Memory B cell (primary cell): ENCODE measurements around the gene FHIT.

Experiments used
- ATAC-seq: fragments of 150-1000 bp; cut with Tn5 transposase; 2 replicates; pipeline ENCODE4 v1.10.0; 2021; ENCODE audit warnings: low read depth, mild to moderate bottlenecking, moderate library complexity
- DNase-seq, 2 donors: peaks; one replicate each; pipeline ENCODE4 v3.0.0; 2022; ENCODE audit warnings: low spot score in 2 of 2
- H3K27ac Mint-ChIP-seq: one replicate; pipeline ENCODE4 v1.8.0; 2022; ENCODE audit warnings: mild to moderate bottlenecking, moderate library complexity, mixed read lengths
- H3K27me3 Mint-ChIP-seq: one replicate; pipeline ENCODE4 v1.8.0; 2022; ENCODE audit warnings: mixed read lengths
- H3K36me3 Mint-ChIP-seq: one replicate; pipeline ENCODE4 v1.8.0; 2022; ENCODE audit warnings: mild to moderate bottlenecking, mixed read lengths
- H3K4me1 Mint-ChIP-seq: one replicate; pipeline ENCODE4 v1.8.0; 2022; ENCODE audit warnings: mixed read lengths
- H3K4me3 Mint-ChIP-seq: one replicate; pipeline ENCODE4 v1.8.0; 2022; ENCODE audit warnings: mild to moderate bottlenecking, moderate library complexity, mixed read lengths
- H3K9me3 Mint-ChIP-seq: one replicate; pipeline ENCODE4 v1.8.0; 2022; ENCODE audit warnings: mixed read lengths

Gene FHIT

DNA sequence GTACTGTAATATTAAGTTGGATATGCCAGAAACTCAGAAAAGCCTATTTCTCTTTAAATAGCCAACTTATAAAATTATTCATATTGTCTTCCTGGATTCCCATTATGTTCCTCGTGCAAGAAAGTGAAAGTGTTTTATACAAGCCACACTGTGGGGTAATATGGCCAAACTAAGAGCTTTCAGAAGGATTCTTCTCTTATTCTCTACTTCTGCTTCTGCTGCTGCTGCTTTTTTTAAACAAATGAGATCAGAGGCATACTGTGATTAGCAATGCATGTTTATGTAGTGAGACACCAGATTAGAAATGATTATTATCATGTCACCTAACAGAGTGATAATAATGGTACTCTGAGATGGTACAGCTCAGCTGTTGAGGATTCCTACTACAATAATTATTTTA lies 1174.9 kb downstream of the FHIT start:
- Mint-ChIP-seq H3K9me3 (no peaks in the 10 kb centered on the region), H3K27me3 (peaks cover 3% of the 10 kb centered on the region), H3K4me1 (peaks cover 8% of the 10 kb centered on the region), H3K27ac (no peak overlapping the region), H3K4me3 (no peak overlapping the region), H3K36me3 (no peaks in the 10 kb centered on the region)
- DNase-seq, result no peak
- ATAC-seq, result no peak

DNA sequence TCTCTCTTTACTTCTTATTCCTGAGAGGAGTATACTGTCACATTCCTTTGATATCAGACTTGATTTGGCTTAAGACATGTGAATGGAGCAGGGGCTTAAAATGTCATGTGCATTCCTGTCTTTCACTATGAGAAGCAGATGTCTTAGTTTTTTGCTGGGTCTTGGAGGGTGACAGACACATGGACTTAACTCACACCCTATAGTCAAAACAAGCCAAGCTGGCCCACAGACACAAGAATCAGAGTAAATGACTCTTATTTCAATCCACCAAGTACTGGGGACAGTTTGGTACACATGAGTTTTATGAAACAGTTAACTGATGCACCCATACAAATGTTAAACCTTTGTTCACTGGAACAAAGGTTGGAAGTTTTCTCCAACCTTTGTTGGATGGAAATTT lies 1177.3 kb downstream of the FHIT start:
- Mint-ChIP-seq H3K4me3 (no peak overlapping the region), H3K4me1 (no peaks in the 10 kb centered on the region)

DNA sequence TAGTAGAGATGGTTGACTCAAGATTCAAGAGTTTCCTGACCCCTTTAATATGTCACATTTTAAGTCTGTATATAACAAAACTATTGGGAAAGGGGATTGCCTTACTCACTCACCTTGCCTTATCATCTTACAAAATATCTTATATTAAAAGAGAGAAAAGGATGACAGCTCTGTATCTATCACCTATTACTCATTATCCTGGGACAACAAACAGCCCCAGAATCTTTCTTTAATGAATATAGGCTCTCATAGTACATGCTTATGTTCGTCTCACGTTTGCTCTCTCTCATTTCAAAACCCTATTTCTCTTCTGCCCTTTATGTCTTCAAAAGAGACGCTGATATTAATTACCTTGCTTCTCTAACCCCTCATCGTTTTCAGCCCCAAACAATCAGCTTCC lies 1178.0 kb downstream of the FHIT start:
- Mint-ChIP-seq H3K27ac (no peak overlapping the region), H3K9me3 (no peaks in the 10 kb centered on the region), H3K4me3 (no peak overlapping the region)

More for the DNA sequence above, 1177.3 kb downstream of the FHIT start:
- Mint-ChIP-seq H3K36me3 (no peaks in the 10 kb centered on the region), H3K27ac (no peak overlapping the region), H3K27me3 (peaks cover 3% of the 10 kb centered on the region), H3K9me3 (no peaks in the 10 kb centered on the region)
- no peak for DNase-seq
- ATAC-seq, result no peak

DNA sequence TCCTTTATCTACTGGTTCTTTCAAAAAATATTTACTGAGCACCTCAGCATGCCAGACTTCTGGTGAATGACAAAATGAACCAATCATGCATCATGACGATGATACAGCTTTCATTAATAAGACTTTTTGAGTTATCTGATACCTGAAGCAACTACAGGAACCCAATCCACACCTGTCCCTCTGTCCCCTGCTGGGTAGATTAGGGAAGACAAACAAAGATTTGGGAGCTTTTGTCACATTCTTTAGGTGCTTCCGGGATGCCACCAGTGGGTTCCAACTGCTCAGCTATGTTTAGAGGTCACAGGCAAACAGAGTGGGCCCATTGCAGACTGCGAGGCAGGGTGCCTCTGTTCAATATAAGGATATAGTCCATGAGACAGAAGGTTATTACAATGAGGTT lies 1180.9 kb downstream of the FHIT start:
- no peak overlapping the region for H3K27ac Mint-ChIP-seq
- H3K27me3 Mint-ChIP-seq, result peaks cover 3% of the 10 kb centered on the region
- DNase-seq, result no peak
- no peaks in the 10 kb centered on the region for H3K4me1 Mint-ChIP-seq
- no peaks in the 10 kb centered on the region for H3K9me3 Mint-ChIP-seq
- H3K4me3 Mint-ChIP-seq, result no peak overlapping the region
- ATAC-seq, result no peak
- no peaks in the 10 kb centered on the region for H3K36me3 Mint-ChIP-seq

More for the DNA sequence above, 1178.0 kb downstream of the FHIT start:
- no peak for DNase-seq
- H3K27me3 Mint-ChIP-seq, result peaks cover 3% of the 10 kb centered on the region
- no peak for ATAC-seq
- H3K4me1 Mint-ChIP-seq, result no peaks in the 10 kb centered on the region
- no peaks in the 10 kb centered on the region for H3K36me3 Mint-ChIP-seq

DNA sequence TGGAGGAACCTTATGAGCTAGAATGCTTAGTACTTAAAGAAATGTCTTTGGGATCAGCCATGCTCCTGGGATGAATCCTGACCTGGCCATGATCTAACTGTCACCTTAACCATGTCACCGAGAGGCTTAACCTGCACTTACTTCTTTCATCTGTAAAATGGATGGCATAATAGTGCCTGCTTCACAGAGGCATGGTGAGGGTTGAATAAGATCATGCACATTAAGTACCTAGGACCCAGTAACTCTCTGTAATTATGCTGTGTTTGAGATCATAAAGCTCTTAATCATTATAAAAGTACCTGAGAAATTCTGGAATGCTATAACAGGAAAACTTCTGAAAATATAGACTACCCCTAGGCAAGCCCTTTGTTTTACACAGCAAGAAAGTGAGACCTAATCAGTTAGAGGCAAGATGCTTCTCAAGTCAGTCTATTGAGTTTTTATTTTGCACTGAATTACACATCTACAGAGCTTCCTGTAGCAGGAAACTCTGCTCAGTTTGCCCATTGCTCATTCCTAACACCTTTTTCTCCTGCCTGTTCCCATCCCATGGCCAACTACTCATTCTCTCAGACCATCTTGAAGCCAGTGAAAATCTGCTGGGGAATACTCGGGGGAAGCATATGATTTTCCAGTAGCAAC lies 1185.9 kb downstream of the FHIT start:
- no peak overlapping the region for H3K27ac Mint-ChIP-seq
- H3K27me3 Mint-ChIP-seq, result peaks cover 2% of the 10 kb centered on the region

DNA sequence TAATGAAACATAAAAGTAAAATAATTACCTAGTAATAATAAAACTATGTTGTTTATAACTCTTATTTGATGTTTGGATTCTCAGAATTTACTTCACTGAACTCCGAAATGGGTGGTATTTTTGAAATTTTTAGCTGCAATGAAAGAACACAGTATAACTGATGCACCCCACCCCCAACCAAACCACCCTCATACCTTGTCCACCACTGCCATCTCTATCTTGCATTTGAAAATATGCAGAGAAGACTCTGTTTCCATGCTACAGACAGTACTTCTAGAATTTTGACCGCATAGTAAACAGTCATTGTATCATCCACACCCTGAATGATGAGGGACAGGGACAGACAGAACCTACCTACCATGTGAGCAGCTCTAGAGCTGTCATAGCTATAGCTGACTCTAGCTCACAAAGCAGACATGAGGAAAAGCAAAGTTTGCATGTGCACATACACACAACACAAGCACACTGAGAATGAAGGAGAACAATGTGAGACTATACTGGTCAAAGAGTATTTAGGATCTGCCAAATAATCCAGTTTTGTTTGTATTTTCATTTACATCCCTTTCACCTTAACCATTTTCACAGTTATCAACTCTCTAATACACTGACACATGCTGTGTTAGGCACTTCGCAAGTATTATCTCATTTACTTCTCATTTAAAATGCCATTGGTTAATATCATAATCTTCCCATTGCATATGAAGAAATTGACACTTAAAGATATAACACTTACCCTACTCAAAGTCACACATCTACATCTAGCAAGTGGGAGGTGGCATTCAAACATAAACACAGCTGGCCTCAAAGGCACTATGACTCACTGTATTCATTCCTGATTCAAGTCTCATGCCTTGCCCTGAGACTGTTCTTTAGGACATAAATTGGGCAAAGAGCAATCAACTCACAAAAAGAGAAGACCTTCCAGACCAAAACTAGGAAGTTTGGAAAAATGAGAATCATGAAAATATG lies 1186.8 kb downstream of the FHIT start:
- DNase-seq (no peak), ATAC-seq (no peak)
- Mint-ChIP-seq H3K27me3 (peaks cover 2% of the 10 kb centered on the region), H3K4me1 (no peaks in the 10 kb centered on the region), H3K27ac (no peak overlapping the region), H3K9me3 (no peaks in the 10 kb centered on the region), H3K36me3 (no peaks in the 10 kb centered on the region), H3K4me3 (no peak overlapping the region)

More for the DNA sequence above, 1185.9 kb downstream of the FHIT start:
- Mint-ChIP-seq H3K4me3 (no peak overlapping the region), H3K4me1 (no peaks in the 10 kb centered on the region), H3K9me3 (no peaks in the 10 kb centered on the region), H3K36me3 (no peaks in the 10 kb centered on the region)
- no peak for ATAC-seq
- DNase-seq, result no peak

DNA sequence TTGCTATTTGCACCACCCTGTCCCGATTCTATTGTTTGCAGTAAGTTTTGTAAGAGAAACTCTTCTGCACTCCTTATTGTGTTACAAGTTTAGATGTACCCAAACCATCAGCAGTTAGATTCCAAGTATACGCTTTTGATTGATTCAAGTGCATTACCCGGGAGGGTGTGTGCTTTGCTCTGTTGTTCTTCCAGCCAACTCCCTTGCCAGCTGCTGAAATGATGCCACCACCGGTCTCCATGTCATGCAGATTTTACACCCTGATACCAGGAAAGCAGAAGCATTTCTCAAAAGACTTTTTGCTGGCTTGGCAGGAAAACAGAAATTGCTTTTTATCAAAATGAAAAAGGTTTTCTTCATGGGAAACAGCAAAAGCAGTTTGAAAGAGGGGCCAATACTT lies 1194.8 kb downstream of the FHIT start:
- H3K27ac Mint-ChIP-seq, result no peak overlapping the region
- peaks cover 2% of the 10 kb centered on the region for H3K36me3 Mint-ChIP-seq
- no peaks in the 10 kb centered on the region for H3K4me1 Mint-ChIP-seq
- no peak overlapping the region for H3K4me3 Mint-ChIP-seq
- H3K27me3 Mint-ChIP-seq, result peaks cover 4% of the 10 kb centered on the region
- no peak for DNase-seq
- no peak for ATAC-seq
- peaks cover 3% of the 10 kb centered on the region for H3K9me3 Mint-ChIP-seq

DNA sequence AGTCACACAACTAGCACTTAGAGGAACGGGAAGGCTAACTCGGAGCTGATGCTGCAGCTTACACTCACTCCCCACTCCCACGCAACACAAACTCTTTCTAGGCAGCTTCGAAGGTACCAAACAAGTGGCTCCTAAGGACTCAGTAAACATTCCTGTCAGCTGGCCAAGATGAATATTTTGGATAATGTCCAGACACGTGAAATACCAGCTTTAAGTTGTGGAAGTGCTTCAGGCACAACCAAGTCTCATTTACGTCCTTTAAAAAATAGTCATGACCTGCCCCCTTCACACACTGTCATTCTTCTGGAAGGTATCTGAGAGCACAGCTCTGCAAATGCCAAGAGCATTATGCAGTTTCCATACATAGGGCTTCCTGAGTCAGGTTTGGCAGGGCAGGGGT lies 1195.5 kb downstream of the FHIT start:
- Mint-ChIP-seq H3K36me3 (peaks cover 2% of the 10 kb centered on the region), H3K4me1 (no peaks in the 10 kb centered on the region), H3K4me3 (no peak overlapping the region), H3K27ac (no peak overlapping the region), H3K9me3 (peaks cover 3% of the 10 kb centered on the region), H3K27me3 (peaks cover 4% of the 10 kb centered on the region)
- DNase-seq, result no peak
- ATAC-seq, result no peak

DNA sequence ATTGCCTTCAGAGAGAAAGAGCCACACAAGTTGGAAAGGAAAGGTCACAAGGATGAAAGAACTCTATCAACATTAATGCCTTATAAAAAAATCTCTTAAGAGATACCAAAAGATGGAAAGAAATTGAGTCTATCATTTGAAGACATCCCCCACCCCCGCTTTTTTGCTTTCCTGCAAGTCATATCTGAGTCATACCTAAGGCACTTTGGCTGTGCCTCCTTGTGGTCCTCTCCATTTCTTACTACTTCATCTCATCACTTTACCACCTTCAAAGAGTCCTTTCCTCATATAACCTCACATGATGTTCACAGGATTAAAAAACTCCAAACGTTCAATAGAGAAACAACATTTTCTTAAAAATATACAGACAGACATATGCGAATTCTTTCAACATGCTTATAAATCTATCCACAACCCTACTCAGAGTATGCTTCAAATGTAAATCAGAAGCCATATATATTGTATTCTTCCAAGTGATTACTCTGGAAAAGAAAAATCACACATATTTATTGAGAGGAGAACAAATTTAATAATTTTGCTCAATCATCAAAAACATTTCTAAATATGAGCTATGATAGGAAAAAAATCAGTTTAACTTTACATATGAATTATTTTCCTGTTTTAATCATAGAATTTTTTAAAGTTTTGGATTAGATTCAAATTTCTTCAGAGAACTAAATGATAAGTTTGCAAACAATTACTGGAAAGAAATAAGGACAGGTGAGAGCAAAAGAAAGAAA lies 1197.6 kb downstream of the FHIT start:
- no peaks in the 10 kb centered on the region for H3K4me1 Mint-ChIP-seq
- H3K4me3 Mint-ChIP-seq, result no peak overlapping the region
- ATAC-seq (no peak), DNase-seq (no peak)
- H3K27ac Mint-ChIP-seq, result no peak overlapping the region
- peaks cover 3% of the 10 kb centered on the region for H3K9me3 Mint-ChIP-seq
- H3K36me3 Mint-ChIP-seq, result peaks cover 2% of the 10 kb centered on the region
- peaks cover 4% of the 10 kb centered on the region for H3K27me3 Mint-ChIP-seq

DNA sequence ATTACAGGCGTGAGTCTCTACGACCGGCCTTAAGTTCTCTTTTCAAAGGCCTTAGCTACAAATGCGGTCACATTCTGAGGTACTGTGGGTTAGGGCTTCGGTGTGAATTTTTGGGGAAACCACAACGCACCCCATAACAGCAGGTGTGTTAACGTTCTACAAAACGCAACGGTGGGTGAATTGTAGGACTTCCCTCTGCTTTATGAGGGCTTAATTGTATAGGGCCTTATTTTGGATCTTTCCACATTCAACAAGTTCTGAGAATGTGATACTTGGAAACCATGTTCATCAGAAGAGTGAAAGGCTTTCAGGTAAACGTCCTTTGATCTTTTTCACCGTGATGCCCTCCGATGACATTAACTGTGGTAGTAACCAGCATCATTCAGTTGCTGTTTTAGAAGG lies 1202.8 kb downstream of the FHIT start:
- ATAC-seq (no peak), DNase-seq (no peak)
- Mint-ChIP-seq H3K27ac (no peak overlapping the region), H3K4me1 (no peaks in the 10 kb centered on the region), H3K36me3 (peaks cover 2% of the 10 kb centered on the region), H3K9me3 (peaks cover 4% of the 10 kb centered on the region), H3K4me3 (no peak overlapping the region), H3K27me3 (no peaks in the 10 kb centered on the region)

DNA sequence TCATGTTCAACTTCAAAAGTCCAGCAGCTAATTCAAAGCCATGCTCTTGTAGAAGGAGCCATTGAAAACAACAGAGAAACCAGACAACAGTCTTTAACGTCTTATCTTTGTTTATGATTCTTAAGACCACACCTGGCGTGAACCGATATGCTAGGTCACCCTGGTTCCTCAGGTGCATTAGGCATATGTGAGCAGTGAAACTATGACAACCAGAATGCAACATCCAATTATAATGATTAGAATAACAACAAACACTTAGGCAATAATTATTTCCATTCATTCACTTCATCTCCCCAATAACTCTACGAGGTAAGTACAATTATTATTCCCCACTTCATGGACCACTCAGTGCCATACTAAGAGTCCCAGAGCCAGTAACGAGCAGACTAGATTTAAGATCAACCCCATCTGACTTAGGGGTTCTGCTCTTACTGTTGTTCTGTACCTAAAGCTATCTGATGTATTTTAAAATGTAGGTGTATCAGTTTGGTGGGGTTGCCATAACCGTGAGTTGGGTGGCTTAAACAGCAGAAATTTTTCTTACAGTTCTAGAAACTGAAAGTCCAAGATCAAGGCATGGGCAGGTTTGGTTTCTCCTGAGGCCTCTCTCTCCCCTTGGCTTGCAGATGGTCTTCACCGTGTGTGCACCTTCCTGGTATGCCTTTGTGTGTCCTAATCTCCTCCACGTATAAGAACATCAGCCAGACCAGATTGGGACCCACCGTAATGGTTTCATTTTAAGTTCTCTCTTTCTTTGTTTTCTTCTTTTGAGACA lies 1203.6 kb downstream of the FHIT start:
- no peaks in the 10 kb centered on the region for H3K4me1 Mint-ChIP-seq
- no peak overlapping the region for H3K27ac Mint-ChIP-seq
- ATAC-seq (no peak), DNase-seq (no peak)
- H3K4me3 Mint-ChIP-seq, result no peak overlapping the region
- H3K27me3 Mint-ChIP-seq, result no peaks in the 10 kb centered on the region
- peaks cover 4% of the 10 kb centered on the region for H3K9me3 Mint-ChIP-seq
- peaks cover 2% of the 10 kb centered on the region for H3K36me3 Mint-ChIP-seq

DNA sequence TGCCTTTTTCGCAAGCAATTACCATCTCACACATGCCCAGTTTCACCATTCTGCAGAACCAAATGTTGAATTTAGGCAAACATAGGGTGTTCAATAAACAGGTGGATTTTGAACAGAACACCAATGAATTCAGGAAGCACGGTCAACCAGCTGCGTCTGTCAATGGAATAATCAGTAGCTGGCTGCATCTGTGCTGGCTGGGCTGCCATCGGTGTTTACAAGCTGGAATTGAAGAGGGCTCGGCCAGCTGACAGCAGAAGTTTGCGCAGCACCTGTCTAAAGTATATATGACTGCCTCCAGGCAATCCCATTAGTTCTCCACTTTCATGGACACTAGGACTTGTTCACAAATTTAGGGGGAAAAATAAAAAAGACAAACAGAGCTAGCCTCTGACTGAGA lies 1205.0 kb downstream of the FHIT start:
- H3K36me3 Mint-ChIP-seq, result peaks cover 2% of the 10 kb centered on the region
- no peak overlapping the region for H3K4me3 Mint-ChIP-seq
- H3K27ac Mint-ChIP-seq, result no peak overlapping the region
- H3K4me1 Mint-ChIP-seq, result no peaks in the 10 kb centered on the region
- peaks cover 4% of the 10 kb centered on the region for H3K9me3 Mint-ChIP-seq
- DNase-seq (no peak), ATAC-seq (no peak)
- peaks cover 2% of the 10 kb centered on the region for H3K27me3 Mint-ChIP-seq

DNA sequence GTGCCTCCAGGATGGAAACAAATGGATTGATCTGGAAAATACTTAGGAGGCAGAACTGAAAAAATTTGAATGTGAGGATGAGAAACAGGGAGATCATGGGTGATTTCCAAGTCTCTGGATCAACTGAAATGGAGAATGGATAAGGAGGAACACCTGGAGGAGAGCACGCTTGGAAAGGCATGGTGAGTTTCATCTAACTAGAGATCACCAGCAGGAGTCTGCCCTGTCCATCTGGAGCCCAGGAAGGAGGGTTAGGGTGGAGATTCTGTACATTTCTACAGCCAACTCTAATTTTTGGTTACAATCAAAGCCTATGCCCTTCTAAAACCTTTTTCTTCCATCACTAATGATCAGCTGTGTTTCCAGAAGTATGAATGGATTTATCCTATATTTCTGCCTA lies 1205.6 kb downstream of the FHIT start:
- H3K27ac Mint-ChIP-seq, result no peak overlapping the region
- H3K4me1 Mint-ChIP-seq, result no peaks in the 10 kb centered on the region
- H3K36me3 Mint-ChIP-seq, result peaks cover 2% of the 10 kb centered on the region
- ATAC-seq (no peak), DNase-seq (no peak)
- H3K9me3 Mint-ChIP-seq, result peaks cover 4% of the 10 kb centered on the region
- H3K27me3 Mint-ChIP-seq, result peaks cover 2% of the 10 kb centered on the region
- H3K4me3 Mint-ChIP-seq, result no peak overlapping the region
